CD4-positive, alpha-beta T cell treated with Interleukin-21 for 1 hour (primary cell): Measurements from ENCODE around the gene TMEM239.
"Not testable (repeated sequence)": the region's sequence is repeated elsewhere in the genome, so short reads cannot be mapped to it uniquely, and the experiment has no call there.

Source experiments
- DNase-seq: peaks from one replicate; pipeline ENCODE4 v3.0.0-alpha.2; 2020

TMEM239 gene

DNA sequence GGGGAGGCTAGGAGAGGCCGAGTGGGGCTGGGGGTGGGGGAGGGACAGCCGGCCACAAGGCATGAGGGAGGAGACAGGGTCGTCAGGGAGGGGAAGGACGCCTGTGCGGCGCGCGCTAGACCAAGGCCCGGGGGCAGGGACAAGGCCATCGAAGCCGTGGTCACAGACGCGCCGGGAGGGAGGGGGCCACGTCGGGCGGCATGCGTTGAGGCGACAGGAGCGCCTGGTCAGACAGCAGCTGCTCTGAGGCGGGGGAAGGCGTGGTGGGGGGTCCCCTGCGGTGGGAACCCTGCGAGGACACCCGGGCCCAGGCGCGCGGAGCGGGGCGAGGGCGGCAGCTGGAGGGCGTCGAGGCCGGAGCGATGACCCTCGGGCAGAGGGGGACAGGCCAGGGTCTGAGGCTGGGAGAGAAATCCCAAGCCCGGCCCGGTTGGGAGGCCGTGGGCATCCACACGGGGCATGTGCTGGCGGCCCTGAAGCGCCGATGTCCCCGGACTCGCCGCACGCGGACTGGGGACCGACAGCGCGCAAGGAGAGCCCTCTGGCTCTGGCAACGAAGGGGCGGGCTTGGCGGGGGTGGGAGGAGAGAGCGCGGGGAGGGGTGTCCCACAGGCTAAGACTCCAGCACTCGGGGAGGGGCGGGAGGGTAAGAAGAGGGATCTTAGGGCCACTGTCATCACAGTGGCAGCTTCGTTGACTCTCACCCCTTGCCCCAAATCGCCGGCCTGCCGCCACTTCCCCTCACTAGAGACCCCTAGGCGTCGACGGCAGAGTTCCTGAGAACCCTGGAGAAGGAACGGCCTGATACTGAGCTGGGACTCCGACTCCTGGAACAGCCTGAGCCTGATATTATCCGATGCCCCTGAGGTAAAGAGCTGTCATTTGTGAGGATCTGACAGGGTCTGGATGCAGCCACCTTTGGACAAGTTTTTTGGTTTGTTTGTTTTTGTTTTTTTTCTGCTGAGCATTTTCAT lies 5.0 kb downstream of the TMEM239 start:
- DNase-seq, result no peak

DNA sequence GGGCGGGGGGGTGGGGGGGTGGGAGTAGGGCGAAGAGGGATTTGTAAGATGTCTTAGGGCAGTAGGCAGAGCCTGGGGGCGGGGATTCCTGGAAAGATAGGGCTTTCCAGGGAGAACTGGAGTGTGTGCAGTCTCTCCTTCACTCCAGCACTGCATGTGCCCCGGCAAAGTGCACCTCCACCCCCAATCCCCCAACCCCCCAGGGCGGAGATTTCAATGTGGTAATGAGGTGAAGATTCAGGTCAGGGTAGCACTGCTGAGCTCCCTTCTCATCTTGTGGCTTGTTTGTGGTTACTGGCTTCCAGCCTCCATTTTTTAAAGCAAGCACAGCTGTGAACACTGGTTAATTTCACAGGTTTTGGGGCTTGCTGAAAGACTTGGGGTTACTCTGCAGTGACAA lies 5.9 kb downstream of the TMEM239 start:
- DNase-seq, result peak; percentile 65

DNA sequence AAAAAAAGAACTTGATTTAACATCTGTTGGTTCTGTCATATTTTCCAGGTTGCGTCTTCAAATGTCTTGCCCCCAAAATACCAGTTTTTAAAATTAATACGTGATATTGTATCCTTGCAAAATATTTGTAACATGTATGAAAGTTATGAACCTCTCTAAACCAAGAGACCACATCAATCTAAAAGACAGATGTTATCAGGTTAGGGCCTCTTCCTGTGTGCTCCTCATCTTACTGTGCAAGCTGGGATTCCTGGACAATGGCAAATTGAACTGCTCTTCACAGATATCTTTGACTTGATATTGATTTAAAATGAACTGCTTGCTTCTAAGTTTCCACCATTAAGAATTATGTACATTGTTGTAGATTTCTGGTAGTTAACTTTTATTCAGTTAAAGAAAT lies 9.6 kb downstream of the TMEM239 start:
- peak; percentile 13 for DNase-seq

DNA sequence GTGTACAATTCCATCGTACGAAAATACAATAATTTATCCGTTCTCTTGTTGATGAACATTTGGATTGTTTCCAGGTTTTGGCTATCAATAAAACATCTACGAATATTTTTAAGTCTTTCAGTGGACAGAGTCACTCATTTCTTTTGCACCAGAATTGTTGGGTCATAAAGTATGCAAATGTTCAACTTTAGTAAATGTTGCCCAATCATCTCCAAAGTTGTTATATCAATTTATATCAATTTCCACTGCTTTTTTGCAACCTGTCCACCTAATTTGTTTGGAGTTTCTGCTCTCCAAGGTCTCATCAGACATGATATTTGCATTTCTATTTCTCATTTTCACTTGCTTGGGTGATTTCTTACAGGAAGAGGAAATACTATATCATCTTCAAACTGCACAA lies 10.5 kb downstream of the TMEM239 start:
- no peak for DNase-seq

DNA sequence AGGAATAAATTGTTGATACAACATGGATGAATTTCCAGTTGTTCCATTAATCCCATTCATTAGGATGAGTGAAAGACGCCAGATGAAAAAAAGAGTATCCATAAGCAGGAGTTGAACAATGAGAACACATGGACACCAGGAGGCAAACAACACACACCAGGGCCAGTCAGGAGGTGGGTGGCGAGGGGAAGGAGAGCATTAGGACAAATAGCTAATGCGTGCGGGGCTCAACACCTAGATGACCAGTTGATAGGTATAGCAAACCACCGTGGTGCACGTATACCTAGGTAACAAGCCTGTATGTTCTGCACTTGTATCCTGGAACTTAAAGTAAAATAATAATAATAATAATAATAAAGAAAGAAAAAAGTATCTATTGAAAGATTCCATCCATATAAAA lies 13.2 kb downstream of the TMEM239 start:
- no peak for DNase-seq

DNA sequence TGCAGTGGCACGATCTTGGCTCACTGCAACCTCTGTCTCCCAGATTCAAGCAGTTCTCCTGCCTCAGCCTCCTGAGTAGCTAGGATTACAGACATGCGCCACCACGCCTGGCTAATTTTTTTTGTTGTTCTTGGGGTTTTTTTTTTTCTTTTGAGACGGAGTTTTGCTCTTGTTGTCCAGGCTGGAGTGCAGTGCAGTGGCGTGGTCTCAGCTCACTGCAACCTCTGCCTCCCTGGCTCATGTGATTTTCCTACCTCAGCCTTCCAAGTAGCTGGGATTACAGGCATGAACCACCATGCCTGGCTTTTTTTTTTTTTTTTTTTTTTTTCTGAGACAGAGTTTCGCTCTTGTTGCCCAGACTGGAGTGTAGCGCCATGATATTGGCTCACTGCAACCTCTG lies 15.0 kb downstream of the TMEM239 start:
- DNase-seq, result not testable (repeated sequence)

DNA sequence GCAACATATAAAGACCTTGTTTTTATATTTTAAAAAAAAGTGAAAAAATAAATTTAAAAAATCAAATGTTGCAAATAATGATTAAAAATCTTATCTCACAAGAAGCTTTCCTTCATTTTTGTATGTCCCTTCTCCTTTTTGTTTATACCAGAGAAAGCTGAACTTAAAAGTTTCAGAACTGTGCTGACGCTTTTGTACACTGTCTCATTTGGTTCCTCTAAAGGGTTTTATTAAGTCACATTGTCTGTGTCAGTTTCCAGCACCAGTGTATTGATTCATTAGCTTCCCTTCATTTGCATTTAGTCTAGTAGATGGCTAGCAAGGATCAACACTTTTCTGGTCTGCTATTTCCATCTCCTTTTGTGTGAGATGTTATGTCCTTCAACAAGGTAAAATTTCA lies 17.6 kb downstream of the TMEM239 start:
- DNase-seq, result no peak

DNA sequence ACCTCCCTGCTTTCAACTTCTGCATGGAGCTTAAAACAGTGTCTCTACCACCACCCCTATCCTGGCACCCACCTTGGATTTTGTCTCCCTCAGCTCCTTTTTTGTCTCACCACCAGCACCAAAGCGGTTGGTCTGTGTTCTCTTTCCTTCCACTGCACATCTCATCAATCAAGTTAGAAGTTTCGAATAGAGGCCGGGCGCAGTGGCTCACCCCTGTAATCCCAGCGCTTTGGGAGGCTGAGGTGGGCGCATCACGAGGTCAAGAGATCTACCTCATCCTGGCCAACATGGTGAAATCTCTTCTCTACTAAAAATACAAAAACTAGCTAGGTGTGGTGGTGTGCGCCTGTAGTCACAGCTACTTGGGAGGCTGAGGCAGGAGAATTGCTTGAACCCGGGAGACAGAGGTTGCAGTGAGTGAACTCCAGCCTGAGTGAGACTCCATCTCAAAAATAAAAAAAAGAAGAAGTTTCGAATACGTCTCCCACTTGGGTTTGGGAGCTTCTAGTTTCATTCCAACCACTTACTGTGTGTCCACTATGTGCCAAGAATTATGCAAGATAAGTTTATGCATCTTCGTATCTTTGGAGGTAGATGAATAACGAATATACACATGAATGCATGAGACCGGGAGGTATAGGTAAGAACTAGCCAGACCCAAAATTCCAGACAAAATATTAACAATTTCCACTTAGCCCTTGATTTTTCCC lies 18.4 kb downstream of the TMEM239 start:
- no peak for DNase-seq

DNA sequence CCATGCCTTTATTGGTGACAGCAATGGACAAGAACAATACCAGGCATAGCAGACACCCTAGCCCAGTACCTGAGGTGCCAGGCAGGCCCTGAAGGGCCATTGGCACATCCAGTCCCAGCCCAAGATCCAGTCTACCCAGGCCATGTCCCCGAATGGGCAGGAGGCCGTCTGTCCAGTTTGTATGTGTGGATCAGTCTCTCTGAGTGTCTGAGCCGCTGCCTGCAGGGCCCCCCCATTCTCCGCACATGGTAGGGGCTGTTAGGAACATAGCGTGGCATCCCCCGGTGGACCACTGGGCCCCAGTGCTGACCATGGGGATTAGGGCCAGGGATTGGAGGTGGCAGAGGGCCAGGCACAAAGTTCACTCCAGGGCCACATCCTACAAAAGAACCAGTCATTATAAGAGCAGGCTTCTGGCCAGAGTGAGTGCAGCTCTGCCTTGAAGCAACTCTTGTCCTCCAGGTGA lies 19.2 kb downstream of the TMEM239 start:
- DNase-seq, result no peak

DNA sequence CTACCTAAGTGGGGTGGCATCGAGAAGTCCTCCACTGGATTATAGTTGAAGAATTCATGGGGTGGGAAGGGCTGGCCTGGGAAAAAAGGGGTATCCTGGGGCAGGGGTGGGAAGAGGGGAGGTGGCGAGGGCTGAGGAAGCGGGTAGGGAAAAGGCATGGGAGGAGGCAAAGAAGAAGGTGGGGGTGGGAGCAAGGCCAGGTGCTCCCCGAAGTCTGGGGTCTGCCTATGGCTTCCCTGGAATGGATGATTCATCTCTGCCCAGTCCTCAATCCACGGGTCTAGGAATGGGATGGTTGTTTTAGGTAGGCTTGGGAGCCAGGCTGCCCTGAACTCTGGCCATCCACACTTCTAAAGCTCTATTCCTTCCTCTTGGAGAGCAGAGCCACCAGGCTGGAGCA lies 19.9 kb downstream of the TMEM239 start:
- DNase-seq, result no peak

DNA sequence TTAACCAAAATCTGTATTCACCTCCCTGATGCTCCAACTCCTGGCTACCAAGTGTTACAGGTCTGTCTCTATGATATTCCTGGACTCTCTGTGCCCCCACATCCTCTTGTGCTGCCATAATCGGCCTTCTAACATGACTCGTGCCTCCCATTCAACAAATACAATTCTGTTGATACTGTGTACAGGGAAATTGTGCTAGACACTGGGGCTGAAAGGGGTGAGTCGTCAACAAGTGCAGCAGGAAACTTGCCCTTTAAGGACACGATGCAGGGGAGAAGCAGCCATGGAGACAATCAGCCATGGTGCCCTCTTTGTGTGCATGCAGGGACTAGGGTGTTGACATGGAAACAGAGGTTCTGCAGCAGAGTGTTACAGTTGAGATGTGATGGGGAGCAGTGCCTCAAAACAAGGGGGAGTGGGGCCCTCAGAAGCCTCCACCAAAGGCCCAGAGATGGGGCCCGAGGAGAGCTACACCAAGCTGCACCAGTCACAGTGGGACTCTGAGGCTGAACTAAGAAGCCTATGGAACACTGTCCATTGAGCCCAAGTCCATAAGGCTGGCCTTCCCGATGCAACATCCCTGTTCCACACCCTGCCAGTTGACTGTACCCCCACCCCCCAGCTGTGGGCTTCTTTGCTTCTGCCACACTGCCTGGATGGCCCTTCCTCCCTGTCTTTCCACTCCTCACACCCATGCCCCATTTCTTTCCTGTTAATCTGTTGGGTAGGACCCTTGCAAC lies 21.2 kb downstream of the TMEM239 start:
- no peak for DNase-seq

DNA sequence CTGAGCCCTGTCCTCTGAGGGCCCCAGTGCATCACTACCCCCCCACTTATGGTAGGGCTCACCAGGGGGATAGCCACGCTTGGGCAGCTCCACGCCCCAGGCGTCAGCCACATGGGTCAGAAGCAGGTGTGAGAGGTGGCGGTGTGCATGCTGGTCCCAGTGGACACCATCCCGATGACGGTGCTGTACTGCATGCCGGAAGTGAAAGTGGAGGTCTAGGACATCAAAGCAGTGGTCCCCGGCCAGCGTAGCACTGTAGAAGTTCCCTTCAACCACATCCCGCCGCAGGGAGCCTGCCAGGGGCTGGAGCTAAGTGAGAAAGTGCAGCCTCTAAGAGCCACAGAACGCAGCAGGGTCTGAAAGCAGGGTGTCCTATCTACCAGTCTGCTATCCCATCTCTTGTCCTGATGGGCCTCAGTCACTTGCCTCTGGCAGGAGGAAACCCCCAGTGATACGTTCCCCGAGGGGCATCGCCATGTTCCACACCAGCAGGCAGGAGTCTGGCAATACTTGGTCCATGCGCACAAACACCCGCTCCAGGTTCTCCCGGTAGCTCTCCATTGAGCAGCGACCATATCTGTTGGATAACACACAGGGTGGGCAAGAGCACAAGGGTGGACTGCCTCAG lies 22.1 kb downstream of the TMEM239 start:
- DNase-seq, result no peak

DNA sequence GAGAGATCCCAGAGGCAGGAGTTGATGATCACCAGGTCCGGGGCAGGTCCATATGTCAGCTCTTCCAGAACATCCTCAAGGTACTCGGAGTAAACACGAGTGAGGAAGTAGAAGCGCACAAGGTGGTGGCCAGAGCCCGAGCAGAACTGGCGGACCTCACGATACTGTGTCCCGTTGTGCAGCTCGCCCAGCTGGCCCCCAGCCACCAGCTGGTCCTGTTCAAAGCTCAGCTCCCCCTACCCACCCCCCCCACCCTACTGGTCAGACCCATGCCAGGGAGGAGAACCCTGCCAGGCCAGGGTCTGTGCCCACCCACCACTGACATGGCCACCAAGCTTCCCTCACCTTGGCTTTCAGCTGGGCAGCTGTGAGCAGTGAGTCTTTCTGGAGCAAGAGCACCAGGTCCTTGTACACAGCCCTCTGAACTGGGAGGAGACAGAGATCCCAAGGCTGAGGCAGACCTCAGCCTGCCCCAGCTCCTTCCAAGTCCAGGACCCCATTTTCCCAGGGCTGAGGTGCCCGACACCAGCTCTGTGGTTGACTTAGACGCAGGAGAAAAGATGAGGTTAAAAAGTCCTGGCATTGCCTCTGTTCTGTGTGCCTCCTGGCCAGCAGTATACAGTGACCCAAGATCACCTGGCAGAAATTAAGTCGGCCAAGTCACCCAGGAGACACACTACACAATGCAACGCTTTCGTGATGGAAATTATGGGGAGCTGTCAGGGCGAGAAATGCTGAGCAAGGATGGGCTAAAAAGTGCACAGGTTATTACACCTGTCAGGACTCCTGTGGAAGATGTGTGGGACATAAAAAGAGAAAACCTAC lies 22.9 kb downstream of the TMEM239 start:
- no peak for DNase-seq

DNA sequence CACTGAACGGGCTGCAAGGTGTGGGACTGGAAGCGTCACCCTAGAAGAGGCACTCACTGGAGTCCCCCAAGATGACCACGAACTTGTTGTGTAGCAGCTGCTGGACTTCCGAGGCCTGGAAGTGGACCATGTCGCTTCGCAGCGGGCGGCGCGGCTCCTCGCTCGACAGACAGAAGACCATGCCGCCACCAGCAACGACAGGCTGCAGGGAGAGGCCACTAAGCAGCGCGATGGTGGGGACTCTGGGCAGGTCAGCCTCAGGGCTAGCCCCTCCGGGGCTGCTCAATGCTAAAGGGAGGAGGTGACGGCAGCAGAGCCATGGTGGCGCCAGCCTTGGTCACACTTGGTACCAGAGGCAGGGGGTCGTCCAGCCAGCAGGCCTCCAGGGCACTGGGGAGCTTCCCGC lies 23.6 kb downstream of the TMEM239 start:
- DNase-seq, result no peak

DNA sequence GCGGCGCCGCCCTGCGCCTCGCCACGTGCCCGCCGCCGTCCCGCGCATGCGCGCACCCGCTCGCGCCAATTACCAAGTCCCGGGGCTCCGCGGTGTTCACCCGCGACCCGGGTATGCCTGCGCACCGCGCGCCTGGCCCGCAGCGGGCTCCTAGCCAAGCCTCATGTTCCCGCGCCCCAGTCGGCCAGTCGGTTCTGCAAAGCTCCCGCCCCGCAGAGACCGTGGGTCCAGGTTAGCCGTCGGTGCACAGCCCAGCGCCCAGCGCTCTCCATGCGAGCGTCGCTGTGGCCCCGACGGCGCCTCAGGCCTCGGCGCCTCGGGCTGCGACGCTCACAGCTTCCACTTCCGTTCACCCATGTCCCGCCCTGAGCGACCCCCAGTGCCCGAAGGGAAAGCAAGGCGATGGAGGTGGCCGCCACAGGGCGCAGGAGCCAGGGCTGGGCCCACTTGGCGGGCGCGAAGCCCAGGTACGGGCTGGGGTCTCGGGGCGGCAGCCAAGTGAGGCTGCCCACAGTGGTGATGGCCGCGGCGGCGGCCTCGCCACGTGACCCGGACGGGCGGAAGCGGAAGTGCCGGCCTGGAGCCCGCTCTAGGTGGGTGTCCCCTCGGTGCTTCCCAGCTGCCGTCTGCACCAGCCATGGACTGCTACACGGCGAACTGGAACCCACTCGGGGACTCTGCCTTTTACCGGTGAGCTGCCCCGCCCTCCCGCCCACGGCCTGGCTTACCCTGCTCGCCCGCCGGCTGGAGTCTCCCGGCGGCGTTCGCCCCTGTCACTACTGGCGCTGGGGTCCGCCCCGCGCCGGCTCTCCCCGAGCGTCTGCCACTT lies 24.2 kb downstream of the TMEM239 start, which contains the start of the genes PCED1A and VPS16:
Gene PCED1A (minus strand): TSS at position 518 of the 829 bp plus-strand sequence. CDS start 743 bp downstream, outside the sequence.
Gene VPS16 (plus strand): TSS at position 608 of the 829 bp plus-strand sequence. CDS start 30 bp downstream, at position 638.
- peak; percentile 89 for DNase-seq

DNA sequence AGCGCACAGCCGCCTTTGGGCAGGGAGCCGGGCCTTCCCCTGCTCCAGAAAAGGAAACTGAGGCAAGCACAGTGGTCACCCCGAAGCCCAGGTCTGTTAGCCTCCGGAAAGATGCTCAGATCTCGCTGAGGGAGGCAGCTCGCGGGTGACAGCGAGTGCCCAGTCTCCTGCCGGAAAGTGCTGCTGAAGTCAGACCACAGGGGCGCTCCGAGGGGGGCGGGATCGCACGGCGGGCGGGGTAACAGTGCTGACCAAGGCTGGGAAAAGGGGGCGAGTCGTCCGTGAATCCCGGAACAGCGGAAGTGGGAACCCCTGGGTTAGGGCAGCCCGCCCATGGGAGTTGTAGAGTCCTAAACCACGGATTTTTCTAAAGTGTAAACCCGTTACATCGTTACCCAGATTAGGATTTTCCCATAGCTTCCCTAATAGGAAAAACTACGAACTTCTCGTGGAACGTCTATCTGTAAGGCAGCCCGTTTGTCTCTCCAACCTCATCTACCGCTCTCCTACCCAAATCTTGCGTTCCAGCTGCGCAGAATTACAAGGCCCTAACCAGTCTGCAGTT lies 24.9 kb downstream of the TMEM239 start:
- DNase-seq, result peak; percentile 35

DNA sequence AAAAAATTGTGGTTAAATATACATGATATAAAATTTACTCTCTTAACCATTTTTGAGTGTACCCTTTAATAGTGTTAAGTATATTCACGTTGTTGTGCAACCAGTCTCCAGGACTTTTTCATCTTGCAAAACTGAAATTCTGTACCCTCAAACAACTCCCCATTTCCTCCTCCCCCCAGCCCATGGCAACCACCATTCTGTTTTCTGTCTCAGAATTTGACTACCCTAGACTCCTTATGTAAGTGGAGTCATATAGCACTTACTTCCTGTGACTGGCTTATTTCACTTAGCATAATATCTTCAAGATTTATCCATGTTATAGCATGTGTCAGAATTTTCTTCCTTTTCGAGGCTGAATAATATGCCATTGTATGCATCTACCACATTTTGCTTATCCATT lies 29.4 kb downstream of the TMEM239 start:
- no peak for DNase-seq

DNA sequence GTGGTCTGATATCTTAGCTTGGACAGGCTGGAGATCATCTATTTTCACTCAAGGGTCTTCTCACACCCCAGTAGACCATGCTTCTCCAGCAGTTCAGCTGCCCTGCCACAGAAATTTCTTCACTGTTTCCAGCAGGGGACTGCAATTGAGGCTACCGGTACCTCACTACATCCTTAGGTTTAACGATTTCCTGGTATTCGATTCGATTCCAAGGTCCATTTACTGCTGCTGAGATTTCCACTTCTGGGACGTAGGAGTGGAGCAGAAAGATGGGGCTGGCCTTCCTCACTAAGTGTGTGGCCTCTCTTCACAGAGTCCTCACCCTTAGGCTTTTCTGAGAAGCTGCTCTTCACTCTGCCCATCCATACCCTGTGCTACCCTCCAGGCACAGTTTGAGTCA lies 30.5 kb downstream of the TMEM239 start:
- DNase-seq, result no peak

DNA sequence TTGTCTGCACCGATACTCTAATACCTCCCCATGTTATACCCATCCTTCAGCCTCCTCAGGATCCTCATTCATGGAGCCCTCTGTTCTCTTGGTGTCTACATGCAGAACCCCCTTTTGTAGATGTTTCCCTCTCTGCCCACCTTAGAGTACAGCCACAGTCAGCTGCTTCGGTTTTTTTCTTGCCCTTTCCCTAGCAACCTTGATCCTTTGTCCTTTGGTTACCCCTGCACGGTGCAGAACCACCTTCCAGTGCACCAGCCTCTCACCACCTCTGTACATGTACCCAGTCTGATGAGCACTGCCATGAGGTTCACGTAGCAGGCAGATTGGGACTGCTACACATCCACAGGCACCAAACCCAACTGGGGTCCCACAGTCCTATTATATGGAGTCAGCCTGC lies 31.6 kb downstream of the TMEM239 start:
- DNase-seq, result no peak

DNA sequence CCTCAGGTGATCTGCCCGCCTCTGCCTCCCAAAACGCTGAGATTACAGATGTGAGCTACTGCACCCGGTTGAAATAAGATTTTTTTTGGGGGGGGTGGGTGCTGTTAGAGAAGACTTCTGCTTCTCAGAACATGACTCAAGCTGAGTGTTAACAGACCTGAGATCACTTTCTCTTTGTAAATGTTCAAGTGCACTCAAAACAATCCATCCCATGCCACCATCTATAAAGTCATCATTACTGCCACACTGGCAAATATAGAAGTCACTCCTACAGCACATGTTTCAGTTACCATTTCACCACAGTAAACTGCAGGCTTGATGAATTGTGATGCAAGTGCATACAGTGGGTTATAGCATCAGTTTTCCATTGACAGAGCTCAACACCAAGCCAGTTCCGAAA lies 33.4 kb downstream of the TMEM239 start:
- no peak for DNase-seq
